C4-2B (cell line): ENCODE data around the gene ANTXR2.
"Not testable (repeated sequence)": the region's sequence is repeated elsewhere in the genome, so short reads cannot be mapped to it uniquely, and the experiment has no call there.

Source experiments
- H3K27ac ChIP-seq: fragments of 450-650 bp; 2 replicates; pipeline ENCODE4 v1.5.1; 2017
- CTCF ChIP-seq: fragments of 450-650 bp; conservative IDR thresholded peaks from 2 replicates; pipeline ENCODE4 v1.5.1; 2017; ENCODE audit warnings: mild to moderate bottlenecking
- ZFX ChIP-seq: fragments of 450-650 bp; IDR thresholded peaks from 2 replicates; pipeline ENCODE4 v1.6.1; 2017

ANTXR2 gene

DNA sequence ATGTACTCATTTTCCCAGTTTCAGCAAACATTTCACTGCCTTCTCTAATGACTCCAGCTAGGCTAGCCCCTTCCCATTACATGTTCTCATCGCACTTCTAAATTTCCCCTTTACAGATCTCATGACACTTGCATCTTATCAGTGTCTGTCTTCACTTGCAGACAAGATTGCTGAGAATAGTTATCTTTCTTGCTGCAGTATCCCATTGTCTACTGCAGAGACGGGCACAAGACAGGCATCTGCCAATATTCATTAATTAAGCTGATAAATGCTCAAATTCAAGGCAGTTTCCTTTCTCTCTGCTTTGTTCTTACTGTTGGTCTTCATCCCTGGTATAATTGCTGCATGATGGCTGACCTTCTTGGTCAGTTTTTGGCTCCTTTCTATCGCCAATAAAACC, 175.9 kb downstream of the ANTXR2 start:
- no peak overlapping the region for H3K27ac ChIP-seq

DNA sequence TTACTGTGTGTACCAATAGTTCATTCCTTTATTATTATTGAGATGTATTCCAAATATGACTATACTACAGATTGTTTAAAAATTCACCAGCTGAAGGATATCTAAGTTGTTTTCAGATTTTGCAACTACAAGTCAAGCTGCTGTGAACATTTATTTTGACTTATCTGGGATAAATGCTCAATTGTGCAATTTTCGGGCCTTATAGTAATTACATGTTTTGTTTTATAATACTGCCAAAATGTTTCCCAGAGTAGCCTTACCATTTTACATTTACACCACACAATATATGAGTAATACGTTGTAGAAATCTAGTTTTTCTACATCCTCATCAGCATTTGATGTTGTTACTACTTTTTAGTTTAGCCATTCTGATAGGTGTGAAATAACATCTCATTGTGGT, 179.6 kb downstream of the ANTXR2 start:
- no peak overlapping the region for H3K27ac ChIP-seq
- TF ChIP-seq CTCF, result no peak
- no peak for TF ChIP-seq ZFX

More for the DNA sequence above, 175.9 kb downstream of the ANTXR2 start:
- TF ChIP-seq CTCF, result no peak
- no peak for TF ChIP-seq ZFX

GRCh38 chr4:79889026-79889425, 184.0 kb downstream of the ANTXR2 start:
- not testable (repeated sequence) for H3K27ac ChIP-seq

GRCh38 chr4:79886557-79886956, 186.5 kb downstream of the ANTXR2 start:
- TF ChIP-seq CTCF, result no peak
- no peak for TF ChIP-seq ZFX
- H3K27ac ChIP-seq, result no peak overlapping the region

DNA sequence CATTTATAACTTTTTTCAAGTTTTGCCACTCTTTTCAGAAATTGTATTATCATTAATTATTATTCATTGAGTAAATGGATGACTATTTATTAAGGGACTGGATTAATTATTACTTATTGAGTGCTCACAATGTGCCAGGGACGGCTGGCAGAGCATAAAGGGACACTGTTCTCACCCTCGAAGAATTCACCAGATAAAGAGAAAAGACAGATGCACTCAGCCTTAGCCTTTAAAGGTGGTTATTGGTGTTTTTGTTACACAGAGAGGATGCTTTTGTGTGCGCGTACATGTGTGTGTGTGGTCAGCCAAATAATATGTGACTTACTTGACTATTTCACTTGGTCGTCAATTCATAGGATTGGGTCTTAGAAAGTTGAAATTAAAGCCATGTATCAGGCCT, 187.0 kb downstream of the ANTXR2 start:
- H3K27ac ChIP-seq, result no peak overlapping the region
- TF ChIP-seq ZFX (no peak), CTCF (no peak)

DNA sequence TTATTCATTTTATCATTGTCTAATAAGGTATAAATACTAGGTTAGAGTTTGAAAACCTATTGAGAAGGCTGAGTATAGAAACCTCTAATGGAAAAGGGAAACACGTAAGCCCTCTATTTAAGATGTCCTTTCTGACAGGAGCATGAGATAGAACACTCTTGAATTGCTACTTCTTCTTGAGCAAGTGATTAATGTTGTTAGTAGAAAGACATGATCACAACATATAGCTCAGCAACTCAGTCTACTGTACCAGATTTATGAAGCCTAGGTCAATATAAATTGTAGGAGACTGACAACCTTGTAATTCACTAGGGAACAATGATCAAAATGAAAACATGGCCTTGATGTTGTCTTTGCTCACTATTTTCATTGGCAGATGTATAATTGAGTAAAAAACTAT, 189.7 kb downstream of the ANTXR2 start:
- TF ChIP-seq CTCF (no peak), ZFX (no peak)
- H3K27ac ChIP-seq, result no peak overlapping the region

DNA sequence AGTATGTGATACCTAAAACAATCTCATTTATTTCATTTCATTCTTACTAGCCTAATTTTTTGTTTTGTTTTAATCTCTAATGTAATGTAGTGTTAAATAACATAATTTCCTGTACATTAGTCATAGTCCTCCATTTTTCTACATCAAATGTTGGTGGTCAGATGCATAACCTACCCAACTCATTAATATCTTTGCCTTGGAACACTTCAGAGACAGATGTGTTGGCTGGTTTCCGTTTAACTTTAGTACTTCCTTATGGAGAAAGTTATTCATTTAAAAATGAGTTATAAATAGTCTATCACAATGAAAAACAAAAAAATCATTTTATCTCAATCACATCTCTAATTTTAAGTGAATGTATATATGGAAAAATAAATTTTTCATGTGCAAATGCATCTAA, 190.2 kb downstream of the ANTXR2 start:
- H3K27ac ChIP-seq, result no peak overlapping the region

More for the DNA sequence above, 190.2 kb downstream of the ANTXR2 start:
- no peak for TF ChIP-seq CTCF
- no peak for TF ChIP-seq ZFX
